ENCODE results near the gene LDB2.

Gene LDB2

GRCh38 chr4:16677001-16677944, 221.2 kb downstream of the LDB2 start:
- no peak for DNase-seq

- DNase-seq, result no peak
These were observed 222.1 kb downstream of the LDB2 start for GRCh38 chr4:16676230-16676770.

DNA sequence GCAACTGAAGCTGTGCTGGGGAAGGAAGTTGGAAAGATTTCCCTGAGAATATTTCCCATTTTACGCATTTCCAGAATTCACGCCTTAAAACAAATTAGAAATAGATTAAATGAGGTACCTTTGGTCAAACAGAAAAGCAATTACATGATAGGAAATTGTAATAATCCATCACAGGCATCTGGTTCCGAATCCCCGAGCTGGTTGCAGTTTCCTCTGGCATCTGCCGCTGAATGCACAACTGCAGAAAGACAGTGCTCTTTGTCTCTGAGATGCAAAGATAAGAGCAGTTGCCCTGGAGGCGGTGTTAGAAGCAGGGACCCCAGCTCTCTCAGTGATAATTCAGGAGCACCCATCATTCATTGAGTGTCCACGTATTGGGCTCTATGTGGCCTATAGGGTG, 224.4 kb downstream of the LDB2 start:
- DNase-seq, result no peak

DNA sequence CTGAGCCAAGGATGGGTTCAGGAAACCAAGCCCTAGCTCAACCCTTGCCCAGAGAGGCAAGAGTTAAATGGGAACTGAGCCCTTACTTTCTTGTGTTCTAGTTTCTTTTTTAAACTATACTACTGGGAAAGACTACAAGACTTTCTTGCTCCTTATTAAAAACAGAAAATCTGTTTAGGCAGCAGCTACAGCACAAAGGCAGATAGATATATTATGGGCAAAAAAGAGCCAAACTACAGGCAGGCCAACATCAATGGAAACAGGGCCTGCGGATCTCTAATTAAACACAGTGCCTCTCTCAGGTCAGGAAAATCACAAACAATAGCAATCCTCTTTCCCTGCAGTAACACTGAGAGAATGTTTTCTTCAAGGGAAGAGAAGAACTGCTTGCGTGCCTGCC, 226.0 kb downstream of the LDB2 start:
- no peak for DNase-seq

DNA sequence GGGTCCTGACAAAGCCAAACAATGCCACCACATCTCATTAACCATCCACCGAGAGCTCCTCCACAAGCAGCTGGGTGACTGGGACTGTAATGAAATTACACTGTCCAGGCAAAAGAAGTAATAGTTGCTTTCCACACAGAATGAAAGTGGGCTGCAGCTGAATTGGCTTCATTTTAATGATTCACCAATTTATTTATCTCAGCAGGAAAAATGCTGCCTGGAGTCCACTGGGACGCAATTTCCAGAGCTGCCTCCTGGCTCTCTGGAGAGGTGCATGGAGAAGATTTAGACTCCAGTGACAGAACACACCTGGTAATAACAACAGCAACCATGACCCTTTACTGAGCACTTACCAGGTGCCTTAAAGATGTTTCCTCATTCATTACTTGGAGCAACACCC, 226.7 kb downstream of the LDB2 start:
- DNase-seq, result no peak

GRCh38 chr4:16670727-16671126, 227.7 kb downstream of the LDB2 start:
- DNase-seq, result no peak

GRCh38 chr4:16669036-16669435, 229.4 kb downstream of the LDB2 start:
- DNase-seq, result no peak

- DNase-seq, result no peak
These were observed 230.0 kb downstream of the LDB2 start for GRCh38 chr4:16668488-16668887.

DNA sequence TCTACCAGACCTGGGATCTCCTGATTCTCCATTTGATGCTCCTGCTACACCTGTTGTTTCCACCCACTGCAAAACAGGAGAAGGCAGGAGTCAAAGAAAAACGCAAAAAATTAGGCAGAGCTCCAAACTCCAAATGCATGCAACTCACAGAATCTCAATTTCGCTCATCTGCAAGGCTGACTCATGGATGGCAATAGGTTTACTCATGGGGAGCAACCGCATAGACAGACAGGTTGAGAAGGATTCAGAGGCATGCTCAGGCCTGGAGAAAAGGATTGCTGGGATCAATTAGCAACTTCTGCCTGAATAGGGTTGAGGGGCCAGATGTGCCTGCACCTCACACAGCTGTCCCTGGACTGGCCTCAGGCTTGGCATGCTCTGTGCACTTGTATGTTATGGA, 231.0 kb downstream of the LDB2 start:
- no peak for DNase-seq

DNA sequence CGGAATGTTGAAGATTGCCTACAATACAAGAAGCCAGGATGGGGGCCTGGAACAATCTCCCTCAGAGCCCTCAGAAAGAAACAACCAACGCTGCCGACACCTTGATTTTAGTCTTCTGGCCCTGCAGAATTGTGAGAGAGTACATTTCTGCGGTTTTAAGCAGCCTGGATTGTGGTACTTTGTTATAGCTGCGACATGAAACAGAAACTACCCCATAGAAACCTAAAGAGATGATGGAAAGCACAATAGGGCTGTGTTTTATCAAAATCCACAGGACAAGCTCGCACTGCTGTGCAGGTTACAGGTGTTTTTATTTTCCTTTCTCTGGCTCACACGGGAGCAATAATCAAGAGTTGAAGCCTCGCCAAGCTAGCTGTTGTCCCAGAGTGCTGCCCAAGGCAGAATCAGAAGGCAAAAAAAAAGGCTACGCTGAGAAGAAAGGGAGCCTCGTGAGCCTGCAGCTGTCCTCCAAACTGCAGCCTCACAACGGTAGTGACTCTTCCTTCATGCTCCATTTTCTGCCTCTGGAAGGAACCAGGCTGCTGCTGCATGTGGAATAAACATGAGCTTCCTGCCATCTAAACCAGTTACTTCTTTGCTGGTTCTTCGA, 232.4 kb downstream of the LDB2 start:
- DNase-seq, result no peak

GRCh38 chr4:16663732-16664131, 234.7 kb downstream of the LDB2 start:
- DNase-seq, result no peak

- DNase-seq, result no peak
These were observed 235.1 kb downstream of the LDB2 start for GRCh38 chr4:16663307-16663706.

DNA sequence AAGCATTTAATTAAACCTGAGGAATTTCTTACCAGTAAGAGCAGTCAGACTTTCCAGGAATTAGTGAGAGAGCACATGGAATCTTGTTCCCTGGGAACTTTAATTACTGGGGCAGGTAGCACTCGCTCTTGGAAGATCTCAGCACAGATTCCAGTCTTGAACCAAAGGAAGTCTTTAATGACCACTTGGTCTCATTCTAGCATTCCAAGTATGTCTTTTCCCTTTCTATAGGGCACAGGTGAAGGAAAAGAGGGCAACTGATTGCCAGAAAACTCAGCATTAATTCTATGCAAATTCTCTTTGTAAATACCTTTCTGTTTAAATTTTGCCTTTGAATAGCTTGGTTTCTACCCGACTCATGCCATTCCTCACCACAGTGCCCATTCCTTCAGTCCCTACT, 236.6 kb downstream of the LDB2 start:
- DNase-seq, result no peak

- no peak for DNase-seq
These were observed 237.8 kb downstream of the LDB2 start for GRCh38 chr4:16660656-16661055.

DNA sequence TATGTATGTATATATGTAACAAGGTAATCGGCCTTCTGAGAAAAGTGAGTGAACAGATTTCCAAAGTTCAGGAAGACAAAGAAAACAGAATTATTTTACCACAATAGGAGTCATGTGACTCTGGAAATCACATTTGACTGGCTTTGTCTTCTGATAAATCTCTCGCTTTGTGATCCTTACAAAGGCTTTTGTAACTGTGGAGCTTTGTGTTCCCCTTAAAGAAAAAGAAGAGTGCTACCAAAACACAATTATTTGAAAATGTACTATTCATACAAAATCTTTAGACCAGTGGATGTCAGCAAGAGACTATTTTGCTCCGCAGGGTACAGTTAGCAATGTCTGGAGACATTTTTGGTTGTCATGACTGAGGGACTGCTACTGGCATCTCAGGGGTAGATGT, 238.8 kb downstream of the LDB2 start:
- no peak for DNase-seq

DNA sequence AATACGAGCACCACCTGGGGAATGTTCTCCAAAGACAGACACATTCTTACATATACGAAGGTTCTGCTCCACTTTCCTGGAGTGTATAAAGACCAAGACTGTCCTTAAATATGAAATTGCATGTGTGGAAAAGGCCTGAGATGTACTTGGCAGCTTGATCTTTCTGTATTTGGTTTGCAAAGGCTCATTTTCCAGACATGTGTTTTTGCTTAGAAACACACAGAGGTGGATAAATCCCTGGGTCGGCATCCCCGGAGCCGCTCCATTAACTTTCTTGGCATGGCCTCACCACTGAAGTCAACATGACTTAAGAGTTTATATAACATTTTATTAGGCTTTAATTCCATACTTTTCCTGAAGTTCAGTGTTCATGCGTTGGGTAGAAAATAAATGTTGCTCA, 239.4 kb downstream of the LDB2 start:
- no peak for DNase-seq

DNA sequence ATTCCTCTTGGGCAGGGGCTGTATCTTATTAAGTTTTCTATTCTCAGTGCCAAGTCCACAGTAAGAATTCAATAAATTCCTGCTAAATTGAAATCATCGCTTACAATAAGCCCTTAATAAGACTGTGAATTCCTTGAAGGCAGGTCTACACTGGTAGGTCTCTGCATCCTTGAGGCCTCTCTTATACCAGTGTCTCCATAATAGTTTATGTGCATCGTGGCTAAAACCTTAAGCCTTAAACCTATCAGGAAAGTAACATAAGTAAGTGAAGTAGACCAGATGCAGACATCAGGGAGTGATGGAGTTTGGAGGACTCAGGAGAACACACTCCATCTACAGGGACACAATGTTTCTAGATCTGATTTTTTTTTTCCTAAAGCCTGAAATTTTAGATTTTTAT, 240.3 kb downstream of the LDB2 start:
- DNase-seq, result no peak

DNA sequence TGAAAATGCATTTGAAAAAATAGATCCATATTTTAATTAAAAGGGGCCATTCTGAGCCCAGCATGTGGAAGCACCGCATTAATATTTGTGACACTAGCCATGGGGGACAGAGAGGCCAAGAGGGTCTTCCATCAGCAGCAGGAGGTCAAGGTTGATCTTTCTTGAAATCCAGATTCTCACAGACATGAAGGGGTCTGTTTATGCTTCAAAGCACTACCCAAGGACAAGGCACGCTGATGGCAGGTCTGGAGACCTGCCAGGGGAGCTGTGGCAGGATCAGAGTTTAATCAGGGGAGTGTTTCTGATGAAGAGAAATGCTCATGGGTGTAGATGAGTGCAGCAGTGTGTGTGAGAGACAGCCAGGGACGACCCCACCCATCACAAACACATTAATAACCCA, 243.3 kb downstream of the LDB2 start:
- DNase-seq, result no peak

GRCh38 chr4:16652732-16653305, 245.6 kb downstream of the LDB2 start:
- DNase-seq, result no peak

DNA sequence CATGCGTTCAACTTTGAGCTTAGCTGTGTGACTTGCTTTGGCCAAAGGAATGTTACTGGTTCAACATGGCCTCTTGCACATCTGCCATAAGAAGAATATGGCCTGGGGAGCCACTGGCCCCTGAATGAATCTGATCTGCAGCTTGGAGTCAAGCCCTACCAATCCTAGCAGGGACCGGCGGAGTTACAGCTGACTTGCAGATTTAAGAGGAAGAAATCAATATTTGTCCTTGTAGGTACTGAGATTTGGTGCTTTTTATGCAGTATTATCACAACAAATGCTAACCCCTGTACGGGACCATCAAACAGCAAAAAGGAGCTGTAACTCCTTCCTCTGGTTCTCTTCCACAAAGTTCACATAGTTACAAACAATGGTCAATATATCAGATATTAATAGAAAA, 252.0 kb downstream of the LDB2 start:
- DNase-seq, result no peak

DNA sequence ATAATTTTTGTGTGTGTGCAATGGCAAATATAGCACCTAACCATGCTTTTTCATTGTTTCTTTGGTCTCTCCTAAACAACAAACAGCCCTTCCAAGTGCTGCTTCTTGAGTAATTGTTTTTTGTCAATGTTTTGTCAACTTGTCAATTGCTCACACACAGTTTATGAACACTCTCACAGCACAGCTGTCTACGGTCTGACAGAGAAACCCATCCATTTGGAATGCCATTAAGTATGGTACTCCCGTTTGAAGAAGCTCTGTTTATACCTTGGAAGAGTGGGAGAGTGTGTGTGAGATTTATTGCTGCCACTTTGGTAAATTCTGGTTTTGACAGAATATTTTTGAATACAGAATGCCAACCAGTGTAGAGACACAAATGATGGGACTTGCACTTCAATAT, 254.6 kb downstream of the LDB2 start:
- DNase-seq, result no peak

DNA sequence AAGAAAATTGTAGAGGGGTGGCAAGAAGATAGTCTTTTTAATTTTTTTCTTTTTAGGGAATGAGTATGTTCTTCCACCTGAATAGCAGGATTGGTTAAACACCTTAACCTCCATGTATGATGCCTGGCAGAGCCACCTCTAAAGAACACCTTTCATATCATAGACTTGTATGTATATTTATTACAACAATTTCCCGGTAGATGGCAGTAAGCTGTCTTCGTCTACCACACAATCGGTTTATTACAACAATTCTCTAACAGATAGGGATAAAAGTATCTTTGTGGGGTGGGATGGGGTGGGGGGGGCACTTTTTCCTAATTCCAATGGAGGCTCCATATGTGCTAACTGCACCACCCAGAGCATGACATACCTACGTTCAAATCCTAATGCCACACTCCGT, 255.5 kb downstream of the LDB2 start:
- no peak for DNase-seq

DNA sequence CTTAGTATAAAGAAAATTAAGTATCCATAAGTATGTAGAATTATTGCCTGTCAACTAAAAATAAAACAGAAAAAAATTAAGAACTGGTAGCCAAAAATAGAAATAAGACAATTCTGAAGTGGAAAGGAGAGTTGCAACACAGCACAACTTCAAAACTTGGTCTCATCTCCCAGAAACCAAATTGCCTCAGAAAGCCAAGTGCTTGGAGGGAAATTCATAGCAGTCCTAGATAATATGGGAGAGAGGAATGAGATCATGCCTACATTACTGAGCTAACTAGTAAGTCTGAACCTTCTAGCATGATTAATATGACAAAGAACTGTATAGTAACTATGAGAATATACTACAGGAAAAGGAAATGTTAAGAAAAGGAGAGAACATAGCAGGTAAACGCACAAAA, 256.5 kb downstream of the LDB2 start:
- no peak for DNase-seq

Measured in T-helper 9 cell (primary cell).